Measurements from ENCODE around the gene PSMA2.

Gene PSMA2

GRCh38 chr7:42972699-42973500, 40.9 kb upstream of the PSMA2 start:
- no peak for TF ChIP-seq CTCF (IDR thresholded peaks at IDR 0.05; ENCODE audit: borderline replicate concordance, insufficient read depth, low read depth, low read length)
- H3K4me3 ChIP-seq (ENCODE audit: low read depth, low read length): no peak overlapping the region

- H3K4me3 ChIP-seq (ENCODE audit: low read depth, low read length): no peak overlapping the region
- TF ChIP-seq CTCF (IDR thresholded peaks at IDR 0.05; ENCODE audit: borderline replicate concordance, insufficient read depth, low read depth, low read length): no peak
These were observed 35.4 kb upstream of the PSMA2 start for GRCh38 chr7:42967391-42967790.

- H3K4me3 ChIP-seq (ENCODE audit: low read depth, low read length): no peak overlapping the region
- TF ChIP-seq CTCF (IDR thresholded peaks at IDR 0.05; ENCODE audit: borderline replicate concordance, insufficient read depth, low read depth, low read length): no peak
These were observed 33.2 kb upstream of the PSMA2 start for GRCh38 chr7:42964849-42965805.

GRCh38 chr7:42964293-42964692, 32.3 kb upstream of the PSMA2 start:
- TF ChIP-seq CTCF (IDR thresholded peaks at IDR 0.05; ENCODE audit: borderline replicate concordance, insufficient read depth, low read depth, low read length): no peak
- no peak overlapping the region for H3K4me3 ChIP-seq (ENCODE audit: low read depth, low read length)

- no peak overlapping the region for H3K4me3 ChIP-seq (ENCODE audit: low read depth, low read length)
- TF ChIP-seq CTCF (IDR thresholded peaks at IDR 0.05; ENCODE audit: borderline replicate concordance, insufficient read depth, low read depth, low read length): no peak
These were observed 29.2 kb upstream of the PSMA2 start for GRCh38 chr7:42961170-42961569.

GRCh38 chr7:42960762-42961161, 28.8 kb upstream of the PSMA2 start:
- no peak overlapping the region for H3K4me3 ChIP-seq (ENCODE audit: low read depth, low read length)
- TF ChIP-seq CTCF (IDR thresholded peaks at IDR 0.05; ENCODE audit: borderline replicate concordance, insufficient read depth, low read depth, low read length): no peak

Measured in GM12875 (cell line).